Measurements from ENCODE around the gene DPP10.
A peak's percentile ranks its signal among the peaks of the same experiment; 100 is the strongest.
"Not testable (repeated sequence)": the region's sequence is repeated elsewhere in the genome, so short reads cannot be mapped to it uniquely, and the experiment has no call there.

DPP10 gene

DNA sequence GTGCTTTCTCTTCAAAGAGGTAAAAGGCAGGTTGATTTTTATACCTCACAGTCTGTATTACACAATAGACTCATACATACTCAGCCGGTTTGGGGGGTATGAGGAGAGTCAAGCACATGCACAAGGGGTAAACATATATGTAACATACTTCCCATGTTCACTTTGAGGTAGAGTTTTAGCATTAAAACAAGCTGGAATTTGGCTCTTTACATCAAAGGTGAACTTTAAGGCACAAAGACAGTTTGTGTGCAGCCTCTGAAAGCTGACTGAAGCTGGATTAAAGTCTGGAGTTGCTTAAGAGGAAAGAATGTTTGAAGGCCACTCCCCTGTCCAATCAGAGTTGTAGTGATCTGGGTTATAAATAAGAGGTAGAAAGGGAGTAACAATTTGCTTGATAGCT, 282.0 kb downstream of the DPP10 start:
- DNase-seq (ENCODE audit: low spot score), result no peak

DNA sequence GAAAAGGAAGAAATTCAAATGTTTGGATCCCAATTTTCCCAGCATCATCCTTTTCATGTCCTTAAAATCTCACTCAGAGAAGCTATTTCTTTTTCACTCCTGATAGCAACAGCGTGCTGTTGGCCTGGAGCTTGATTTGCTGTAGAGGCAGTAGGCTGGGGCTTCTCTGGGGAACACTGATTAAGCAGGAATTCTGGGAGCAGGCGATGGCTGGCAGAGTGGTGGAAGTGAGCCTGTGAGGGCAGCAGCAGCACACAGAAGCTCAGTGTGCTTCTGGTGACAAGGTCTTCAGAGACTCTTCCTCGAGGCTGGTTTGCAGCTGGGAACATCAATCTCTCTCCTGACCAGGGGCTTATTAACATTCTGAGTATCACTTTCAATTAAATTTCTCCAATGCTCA, 284.6 kb downstream of the DPP10 start:
- DNase-seq (ENCODE audit: low spot score), result no peak

DNA sequence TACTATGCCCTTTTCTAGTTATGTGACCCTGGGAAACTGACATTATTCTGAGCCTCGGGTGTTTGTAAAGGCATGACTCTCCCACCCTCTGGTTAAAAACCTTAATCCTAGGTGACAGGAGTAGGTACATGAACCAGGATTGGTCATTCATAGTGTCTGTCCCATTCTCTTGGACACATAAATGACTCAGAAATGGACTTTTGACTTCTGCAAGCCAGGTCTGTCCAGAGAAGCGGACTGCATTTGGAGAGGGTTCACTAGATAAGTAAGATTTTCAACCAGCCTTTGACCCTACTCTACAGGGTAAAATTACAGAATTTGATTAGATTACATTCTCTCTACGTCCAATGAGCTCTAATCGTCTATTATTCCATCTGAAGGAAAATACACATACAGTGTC, 285.9 kb downstream of the DPP10 start:
- no peak for DNase-seq (ENCODE audit: low spot score)

DNA sequence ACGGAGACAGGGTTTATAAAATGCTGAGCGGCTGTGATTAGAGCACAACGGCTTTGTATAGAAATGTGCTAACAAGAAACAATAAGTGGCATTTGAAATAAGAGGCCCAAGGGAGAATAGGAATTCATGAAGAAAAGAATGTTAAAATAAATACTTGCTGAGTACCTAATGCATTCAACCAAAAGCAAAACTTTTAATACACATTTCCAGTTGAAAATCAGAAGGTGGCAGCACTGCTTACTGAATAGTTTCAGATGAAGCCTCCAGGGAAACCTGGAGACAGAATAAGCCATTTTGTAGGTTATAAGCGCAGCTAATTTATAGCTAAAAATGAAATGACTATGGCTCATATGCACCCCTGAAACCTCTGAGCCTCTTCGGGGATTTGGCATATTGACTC, 286.6 kb downstream of the DPP10 start:
- peak; percentile 19 for DNase-seq (ENCODE audit: low spot score)

DNA sequence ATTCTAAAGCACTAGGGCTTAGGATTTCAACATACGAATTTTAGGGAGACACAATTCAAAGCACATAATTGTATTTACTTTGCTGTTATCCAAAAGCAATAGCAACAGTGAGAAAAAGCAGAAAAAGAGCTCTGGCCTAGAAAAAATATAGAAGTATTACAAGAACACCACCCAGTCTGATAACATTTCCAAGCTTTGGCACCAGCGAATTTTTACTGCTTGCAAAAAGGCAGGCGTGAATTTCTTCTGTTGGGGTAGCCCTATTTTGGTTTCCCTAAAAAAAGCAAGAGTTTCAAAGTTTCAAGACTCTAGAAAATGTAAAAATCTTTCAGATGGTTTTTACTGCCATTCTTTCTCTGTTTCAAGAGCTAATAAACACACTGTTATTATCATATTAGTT, 292.7 kb downstream of the DPP10 start:
- no peak for DNase-seq (ENCODE audit: low spot score)

DNA sequence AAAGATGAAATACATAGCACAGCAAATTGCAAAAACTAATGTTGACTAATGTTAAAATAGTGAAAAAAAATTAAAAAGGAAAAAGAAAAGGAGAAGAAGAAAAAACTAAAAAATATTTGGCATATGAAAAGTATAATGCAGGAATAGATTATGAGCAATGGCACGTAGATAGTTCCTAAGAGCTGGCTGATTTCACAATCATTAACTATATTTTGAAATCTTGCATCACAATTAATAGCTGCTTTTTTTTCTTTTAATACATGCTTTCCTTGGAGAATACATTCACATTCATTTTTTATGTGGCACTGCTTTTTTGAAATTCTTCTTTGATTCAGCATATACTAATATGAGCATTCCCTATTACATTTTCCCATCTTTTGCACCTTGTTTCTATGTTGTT, 299.8 kb downstream of the DPP10 start:
- no peak for DNase-seq (ENCODE audit: low spot score)

DNA sequence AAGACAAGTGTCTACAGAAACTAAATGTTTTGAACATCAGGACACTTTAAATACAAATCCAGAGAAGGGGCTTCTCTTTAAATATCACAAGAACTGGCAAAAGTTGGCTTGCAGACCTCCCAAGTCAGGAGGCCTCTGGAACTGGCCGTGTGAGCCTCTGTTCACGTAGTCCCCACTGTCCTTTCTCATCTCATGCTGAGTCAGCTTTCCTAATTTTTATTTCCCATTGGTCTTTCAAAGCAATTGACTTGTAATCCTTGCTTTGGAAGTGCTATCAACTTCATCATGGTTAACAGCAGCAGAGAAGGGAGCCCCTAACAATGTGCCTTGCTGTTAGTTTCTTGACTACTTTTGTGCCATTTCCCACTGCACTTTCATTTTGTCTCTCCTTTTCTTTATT, 303.3 kb downstream of the DPP10 start:
- DNase-seq (ENCODE audit: low spot score), result no peak

DNA sequence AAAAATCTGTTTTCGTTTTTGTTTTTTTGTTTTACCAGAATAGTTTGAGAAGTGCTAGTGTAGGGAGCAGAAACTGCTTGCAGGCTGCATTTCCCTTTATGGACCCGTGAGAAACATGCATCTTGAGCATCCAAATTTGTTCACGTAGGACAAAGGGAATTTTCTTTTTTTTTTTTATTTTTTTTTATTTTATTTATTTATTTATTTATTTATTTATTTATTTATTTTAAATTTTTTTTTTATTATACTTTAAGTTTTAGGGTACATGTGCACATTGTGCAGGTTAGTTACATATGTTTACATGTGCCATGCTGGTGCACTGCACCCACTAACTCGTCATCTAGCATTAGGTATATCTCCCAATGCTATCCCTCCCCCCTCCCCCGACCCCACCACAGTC, 305.7 kb downstream of the DPP10 start:
- DNase-seq (ENCODE audit: low spot score), result not testable (repeated sequence)

DNA sequence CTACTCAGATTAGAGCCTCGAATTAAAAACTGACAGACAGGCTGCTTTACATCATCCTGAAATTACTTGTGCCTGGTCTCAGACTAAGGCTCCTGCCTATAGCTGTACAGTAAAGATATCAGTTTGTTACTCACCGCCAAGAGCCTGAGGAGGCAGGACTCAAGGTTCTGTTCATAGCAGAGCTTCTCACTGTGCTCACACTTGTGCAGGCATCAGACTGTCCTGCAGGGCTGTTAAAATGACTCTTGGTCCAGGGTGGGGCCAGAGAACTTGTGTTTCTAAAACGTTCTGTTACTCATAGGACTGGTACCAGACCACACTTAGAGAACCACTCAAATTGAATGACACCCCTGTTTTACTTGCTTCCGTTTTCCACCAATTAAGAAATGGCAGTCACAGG, 310.0 kb downstream of the DPP10 start:
- DNase-seq (ENCODE audit: low spot score), result no peak

DNA sequence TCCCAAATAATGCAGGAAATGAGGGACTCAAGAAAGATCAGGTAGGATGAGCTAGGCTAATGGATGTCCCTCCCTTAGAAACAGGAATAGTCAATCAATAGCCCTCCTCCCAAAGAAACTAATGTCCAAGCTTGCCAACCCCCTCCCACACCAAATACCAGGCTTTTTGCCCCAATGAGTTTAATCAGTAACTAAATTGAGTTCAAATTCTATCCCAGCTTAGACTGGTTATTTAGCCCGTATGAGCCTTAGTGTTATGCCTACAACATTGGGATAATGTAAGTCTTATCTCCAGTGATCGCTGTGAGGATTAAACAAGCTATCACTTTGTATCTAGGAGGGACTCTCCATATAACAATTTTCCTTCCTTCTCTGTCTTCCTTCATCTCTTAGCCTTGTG, 310.7 kb downstream of the DPP10 start:
- no peak for DNase-seq (ENCODE audit: low spot score)

DNA sequence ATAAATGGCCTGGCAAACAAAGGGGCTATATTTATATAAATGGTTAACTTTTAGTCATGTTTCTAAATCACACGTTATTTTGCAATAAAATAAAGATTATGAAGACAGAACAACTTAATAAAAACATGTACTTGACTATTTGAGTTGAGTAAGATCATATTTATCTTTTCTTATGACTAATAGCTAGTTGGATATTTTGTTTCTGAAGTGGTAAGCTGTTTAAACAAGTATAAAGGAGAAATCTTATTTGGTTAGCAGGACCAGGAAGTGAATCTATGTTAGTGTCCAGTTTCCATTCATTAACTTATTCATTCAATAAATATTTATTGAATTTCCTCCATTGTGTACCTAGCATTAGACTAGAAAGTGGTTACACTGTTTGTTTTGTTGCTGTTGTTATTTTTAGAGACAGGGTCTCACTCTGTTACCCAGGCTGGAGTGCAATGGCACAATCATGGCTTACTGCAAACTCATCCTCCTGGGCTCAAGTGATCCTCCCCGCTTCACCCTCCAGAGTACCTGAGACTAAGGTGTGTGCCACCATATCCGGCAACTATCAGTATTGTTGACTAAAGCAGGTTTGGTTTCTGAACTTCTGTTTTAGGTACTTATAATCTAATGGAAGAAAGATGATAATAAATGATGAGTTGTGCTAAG, 312.6 kb downstream of the DPP10 start:
- no peak for DNase-seq (ENCODE audit: low spot score)

DNA sequence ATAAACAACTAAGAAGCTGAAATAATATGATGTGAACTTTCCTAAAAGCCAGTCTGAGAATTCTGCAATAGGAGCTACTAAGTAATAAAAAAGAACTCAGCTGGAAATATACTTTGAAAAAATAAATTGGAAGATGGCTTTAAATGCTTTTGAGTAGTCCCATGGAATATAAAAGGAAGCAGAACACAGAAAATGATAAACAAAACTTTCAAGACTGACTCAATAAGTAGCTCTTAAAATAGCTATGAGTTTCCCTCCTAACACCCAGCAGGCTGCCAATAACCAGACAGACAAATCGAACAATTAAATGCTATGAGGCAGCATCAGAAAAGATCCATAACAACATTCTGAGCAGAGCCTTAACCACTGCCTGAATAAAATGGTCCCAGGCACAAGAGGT, 319.9 kb downstream of the DPP10 start:
- DNase-seq (ENCODE audit: low spot score), result no peak

DNA sequence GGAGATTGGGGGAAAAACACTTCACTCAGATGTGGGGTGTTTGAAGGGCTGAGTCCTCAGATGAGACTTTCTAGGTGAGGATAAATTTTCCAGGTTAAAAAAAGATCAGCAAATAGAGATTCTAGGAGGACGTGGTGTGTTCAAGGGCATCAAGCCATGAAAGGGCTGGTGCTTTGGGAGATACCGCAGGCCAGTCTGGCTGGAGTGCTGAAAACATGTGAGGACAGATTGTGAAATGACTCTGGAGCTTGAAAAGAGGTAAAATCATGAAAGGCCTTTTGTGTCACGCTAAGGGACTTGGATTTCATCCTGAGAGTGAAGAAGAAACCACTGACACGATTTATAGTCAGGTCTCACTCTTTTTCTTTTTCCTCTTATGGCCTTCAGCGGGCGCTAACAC, 320.5 kb downstream of the DPP10 start:
- no peak for DNase-seq (ENCODE audit: low spot score)

DNA sequence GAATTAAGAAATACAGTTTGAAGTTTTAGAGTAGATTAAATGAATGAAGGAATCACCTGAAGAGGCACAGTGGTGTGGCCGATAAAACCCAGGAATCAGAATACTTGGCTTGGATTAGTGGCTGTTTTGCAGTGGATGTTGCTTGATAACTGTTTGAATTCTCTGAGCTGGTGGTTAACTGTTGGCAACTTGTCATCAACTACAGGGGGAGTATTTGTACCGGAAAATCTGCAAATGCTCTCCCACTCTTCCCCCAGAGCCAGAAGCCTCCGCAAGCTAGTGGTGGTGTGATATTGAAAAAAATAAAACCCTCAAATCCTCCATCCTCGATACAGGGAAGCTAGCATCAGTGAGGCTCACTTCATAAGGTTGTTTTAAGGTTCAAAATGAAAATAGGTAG, 326.7 kb downstream of the DPP10 start:
- no peak for DNase-seq (ENCODE audit: low spot score)

DNA sequence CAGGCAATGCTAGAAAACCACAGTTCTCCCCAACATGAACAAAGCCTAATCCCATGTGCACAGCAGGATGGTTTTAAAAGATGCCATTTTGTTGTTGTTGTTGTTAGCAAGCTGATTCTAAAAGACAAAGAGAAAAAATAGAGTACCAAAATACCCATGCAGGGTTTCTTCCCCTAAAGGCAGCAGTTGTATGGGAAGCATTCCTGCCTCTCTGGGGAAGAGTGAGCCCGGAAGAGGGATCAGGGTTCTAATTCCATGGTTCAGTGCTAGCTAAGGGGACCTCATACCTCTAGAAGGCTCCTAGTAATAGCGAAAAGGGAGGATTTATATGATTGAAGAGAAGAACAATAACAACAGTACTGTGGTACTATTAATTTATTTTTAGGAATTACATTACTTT, 327.6 kb downstream of the DPP10 start:
- no peak for DNase-seq (ENCODE audit: low spot score)

DNA sequence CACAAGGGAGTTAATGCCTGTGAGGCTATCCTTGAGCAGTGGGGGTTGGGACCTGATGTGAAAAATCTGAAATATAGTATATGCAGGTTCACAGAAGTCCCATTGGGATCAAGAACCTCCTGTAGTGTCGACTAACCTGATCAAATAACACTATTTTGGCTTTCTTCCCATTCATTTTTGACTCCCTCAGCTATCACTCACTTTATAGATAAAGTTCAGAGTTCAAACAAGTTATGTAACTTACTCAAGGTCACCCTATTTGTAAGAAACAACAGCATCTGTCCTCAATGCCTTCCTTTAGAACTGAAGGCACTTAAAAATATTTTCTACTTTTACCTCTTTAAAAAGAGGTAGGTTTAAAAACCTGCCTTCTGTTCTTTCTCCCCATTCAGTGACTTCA, 341.6 kb downstream of the DPP10 start:
- DNase-seq (ENCODE audit: low spot score), result no peak

DNA sequence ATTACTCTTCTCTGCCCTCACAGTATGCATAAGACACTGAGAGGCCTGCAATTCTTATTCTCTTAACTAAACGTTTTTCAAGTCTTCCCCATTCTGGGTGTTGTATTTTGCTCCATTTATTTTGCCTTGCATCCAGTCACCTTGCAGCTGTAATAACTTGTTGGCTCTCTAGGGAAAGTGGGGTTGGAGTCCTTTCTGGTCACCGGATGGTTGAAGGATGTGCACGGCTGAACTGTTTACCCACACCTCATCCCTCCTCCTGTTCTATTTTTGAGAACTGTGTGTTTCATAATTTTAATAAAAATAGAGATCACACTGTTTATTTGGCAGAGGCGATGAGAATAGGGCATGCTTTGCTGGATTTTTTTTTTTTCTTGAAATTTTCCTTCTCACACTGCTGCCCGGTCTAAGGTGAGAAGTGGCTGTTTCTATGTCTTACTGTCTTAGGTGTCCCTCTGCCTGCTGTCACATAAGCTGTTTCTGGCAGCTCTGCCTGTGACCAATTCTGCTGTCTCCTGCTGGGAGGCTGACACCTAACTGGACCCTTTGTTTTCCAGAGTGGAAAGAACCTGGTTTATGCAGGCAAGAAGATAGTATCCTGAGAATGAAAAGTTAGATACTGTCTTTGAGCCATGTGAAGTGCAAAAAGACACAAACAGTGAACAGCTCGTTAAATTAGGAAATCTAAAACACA, 342.6 kb downstream of the DPP10 start:
- DNase-seq (ENCODE audit: low spot score), result no peak

DNA sequence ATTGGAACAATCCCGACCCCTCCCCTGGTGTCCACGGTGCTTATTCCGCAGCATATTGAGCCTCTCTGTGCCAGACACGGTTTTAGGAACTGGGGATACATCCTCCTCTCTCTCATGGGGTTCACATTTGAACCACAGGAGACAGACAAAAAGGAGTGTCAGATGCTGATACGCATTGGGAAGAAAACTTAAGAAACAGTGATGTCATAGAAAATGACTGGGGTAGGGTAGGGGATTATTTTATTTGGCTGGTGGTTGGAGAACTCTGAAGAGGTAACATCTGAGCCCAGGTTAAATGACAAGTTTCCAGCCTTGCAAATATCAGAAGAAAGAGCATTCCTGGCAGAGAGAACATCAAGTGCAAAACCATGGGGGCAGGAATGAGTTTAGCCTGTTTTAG, 344.5 kb downstream of the DPP10 start:
- no peak for DNase-seq (ENCODE audit: low spot score)

DNA sequence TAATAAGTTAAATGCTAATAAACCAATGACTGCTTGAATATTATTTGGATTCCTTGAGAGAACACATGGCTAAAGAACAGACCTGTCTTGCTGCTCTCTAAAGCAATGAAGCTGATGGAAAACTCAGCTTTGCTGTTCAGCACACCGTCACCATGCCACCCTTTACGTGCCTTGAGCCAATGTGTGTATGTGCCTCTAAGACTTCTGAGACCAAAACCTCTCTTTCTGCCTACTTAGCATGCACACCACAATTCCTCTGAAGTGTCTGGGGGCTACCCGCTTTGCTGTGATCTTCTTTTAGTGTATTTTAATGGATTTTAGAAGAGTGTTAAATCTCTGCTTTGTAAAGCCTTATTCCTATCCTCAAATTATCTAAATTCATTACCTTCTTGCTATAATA, 345.0 kb downstream of the DPP10 start:
- DNase-seq (ENCODE audit: low spot score), result no peak

DNA sequence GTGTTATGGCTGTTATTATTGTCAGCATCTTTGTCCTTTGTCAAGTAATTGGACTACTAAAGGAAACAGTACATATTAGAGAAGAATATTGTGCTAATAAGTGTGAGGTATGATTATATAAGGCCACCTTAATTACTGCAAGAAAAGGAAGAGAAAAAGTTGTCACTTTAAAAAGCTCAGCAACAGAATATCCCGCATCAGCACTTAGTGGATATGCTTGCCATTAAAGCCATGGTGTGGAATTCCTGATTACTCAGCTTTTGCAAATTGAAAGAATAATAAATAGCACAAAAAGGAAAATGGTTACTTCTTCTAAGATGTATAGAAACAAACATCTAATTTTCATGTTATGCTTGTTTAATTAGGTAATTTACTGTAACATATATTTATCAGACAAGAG, 347.5 kb downstream of the DPP10 start:
- DNase-seq (ENCODE audit: low spot score), result no peak

DNA sequence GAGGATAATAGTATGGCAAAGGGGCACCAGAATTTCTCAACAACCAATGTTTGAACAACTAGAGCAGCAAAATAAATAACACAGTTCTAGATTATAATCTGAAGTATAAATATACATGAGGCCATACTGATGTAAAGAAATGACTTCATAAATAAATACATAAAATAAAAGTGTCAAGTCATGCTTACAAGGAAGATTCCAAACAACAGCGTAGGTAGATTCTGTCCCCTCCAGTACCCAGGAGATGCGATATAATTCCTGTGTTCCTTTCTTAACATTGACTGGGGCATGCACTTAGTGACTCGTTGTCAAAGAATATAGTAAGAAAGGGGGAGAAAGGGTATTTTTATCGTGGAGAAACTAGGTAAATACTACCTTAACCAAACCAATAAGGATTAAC, 355.1 kb downstream of the DPP10 start:
- no peak for DNase-seq (ENCODE audit: low spot score)

DNA sequence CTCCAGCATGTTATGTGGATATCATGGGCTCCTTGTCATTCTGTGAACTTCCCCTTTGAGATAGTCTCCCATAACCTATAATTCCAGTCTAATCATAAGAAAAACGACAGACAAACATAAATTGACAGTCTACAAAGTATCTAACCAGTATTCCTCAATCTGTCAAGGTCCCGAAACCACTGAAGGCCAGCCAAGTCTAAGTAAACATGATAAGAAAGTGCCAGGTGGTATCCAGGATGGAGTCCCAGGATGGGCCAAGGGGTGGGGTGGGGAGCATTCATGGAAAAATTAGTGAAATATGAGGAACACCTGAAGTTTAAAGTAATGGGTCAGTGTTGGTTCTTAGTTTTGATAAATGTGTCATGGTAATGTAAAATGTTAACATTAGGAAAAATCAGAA, 355.5 kb downstream of the DPP10 start:
- no peak for DNase-seq (ENCODE audit: low spot score)

DNA sequence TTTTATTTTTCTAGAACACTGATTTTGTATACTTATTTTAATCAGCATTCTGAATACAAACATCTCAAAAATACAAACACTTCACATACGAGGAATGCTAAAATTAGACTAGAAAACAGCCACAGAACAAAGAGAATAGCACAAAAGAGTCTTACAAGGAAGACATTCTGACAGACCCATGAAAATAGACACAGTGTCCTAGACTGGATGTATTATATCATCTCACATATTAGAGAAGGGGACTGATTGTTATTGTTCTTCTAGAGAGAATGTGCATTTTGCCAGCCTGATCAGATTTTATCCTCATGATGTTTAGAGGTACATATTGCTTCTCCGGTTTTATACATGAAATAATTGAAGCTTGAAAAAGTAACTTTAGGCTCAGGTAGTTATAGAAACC, 357.9 kb downstream of the DPP10 start:
- DNase-seq (ENCODE audit: low spot score), result no peak

DNA sequence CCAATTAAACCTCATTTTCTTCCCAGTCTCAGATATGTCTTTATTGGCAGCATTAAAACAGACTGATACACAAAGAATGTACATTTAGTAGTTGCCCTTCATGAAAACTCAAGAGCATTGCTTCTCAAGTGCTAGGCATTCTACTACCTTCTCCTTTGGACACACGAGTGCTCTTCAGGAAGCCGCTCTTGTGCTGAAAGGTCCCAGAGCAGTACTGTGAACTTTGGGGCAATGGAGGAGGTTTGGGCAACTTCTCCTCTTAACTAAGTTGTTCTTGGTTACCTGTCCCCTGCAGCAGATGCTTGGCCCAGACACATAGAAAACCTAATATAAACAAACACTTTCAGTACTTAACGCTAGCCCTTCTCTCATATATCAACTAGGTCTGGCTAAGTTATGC, 362.8 kb downstream of the DPP10 start:
- no peak for DNase-seq (ENCODE audit: low spot score)

Data from NAMALWA (cell line).